H1 (cell line): ENCODE measurements around the gene TTC22.

Experiments
- EP300 ChIP-seq, 2 experiments: IDR thresholded peaks; 1 replicate in 1 of 2; 2 replicates in 1 of 2; pipeline ENCODE4 v1.6.1; 2011 to 2012; ENCODE audit warnings: low read depth in 2 of 2, low read length in 2 of 2, mild to moderate bottlenecking in 2 of 2, borderline replicate concordance in 1 of 2, inconsistent platforms in 1 of 2, moderate library complexity in 1 of 2
- HDAC2 ChIP-seq, 2 experiments: fragments of 300-600 bp in 1 of 2; sonication (generic) in 1 of 2; IDR thresholded peaks; 2 replicates each; pipeline ENCODE4 v1.6.1; 2011 to 2012; ENCODE audit warnings: low read depth in 2 of 2, low read length in 2 of 2, mild to moderate bottlenecking in 2 of 2, moderate library complexity in 2 of 2, borderline replicate concordance in 1 of 2, inconsistent platforms in 1 of 2

GRCh38 chr1:54782156-54782555 lies 19.0 kb downstream of the TTC22 start:
- no peak for TF ChIP-seq EP300 (IDR thresholded peaks at IDR 0.05; ENCODE audit: borderline replicate concordance in 1 of 2, low read depth in 2 of 2, low read length in 2 of 2)
- no peak for TF ChIP-seq HDAC2 (IDR thresholded peaks at IDR 0.05; ENCODE audit: borderline replicate concordance in 1 of 2, low read depth in 2 of 2, low read length in 2 of 2)
